ENCODE data around the gene LCN15.

LCN15 gene

DNA sequence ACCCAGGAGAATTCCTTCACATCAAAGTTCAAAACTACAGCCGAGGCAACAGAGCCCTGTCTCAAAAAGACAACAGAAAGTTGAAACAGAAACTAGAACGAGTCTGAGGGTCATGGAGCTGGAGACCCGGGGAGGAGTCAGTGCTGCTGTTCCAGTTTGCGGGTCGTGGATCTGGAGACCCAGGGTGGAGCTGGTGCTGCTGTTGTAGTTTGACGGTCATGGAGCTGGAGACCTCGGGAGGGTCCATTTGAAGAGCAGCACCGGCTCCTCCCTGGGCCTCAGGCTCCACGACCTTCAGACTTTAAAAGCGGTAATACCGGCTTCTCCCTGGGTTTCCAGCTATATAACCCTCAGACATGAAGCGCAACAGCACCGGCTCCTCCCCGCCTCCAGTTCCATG is 13.0 kb upstream of the LCN15 start:
- no peak overlapping the region for H2BK120ac ChIP-seq (ENCODE audit: low read depth, low read length)
- H4K8ac ChIP-seq (ENCODE audit: low read depth, low read length) = no peak overlapping the region
- H2AK5ac ChIP-seq (ENCODE audit: low read depth, low read length) = no peak overlapping the region
- no peak overlapping the region for H2BK15ac ChIP-seq (ENCODE audit: low read length)
- H4K91ac ChIP-seq (ENCODE audit: low read depth, low read length, poor library complexity) = no peak overlapping the region
- no peak overlapping the region for H3K4me3 ChIP-seq (ENCODE audit: low read length in 2 of 2)
- no peak overlapping the region for H2BK5ac ChIP-seq (ENCODE audit: low read length)
- DNase-seq (ENCODE audit: low spot score) = no peak
- peaks cover 0 to 47% (median 0%) of the 10 kb centered on the region in 3 experiments for H3K27me3 ChIP-seq (ENCODE audit: control insufficient read depth in 3 of 3, insufficient read depth in 3 of 3, low read depth in 1 of 3, low read length in 3 of 3)
- H3K9me3 ChIP-seq (replicated peaks in 1 of 2; ENCODE audit: control insufficient read depth in 2 of 2, insufficient read depth in 1 of 2, low read depth in 1 of 2, low read length in 2 of 2) = peaks cover 6 to 12% of the 10 kb centered on the region in 2 donors
- H3K27ac ChIP-seq (replicated peaks; ENCODE audit: low read length) = no peak overlapping the region
- H3K18ac ChIP-seq (ENCODE audit: low read length) = no peak overlapping the region
- no peak overlapping the region for H3K23ac ChIP-seq (ENCODE audit: low read depth, low read length, poor library complexity)
- no peak overlapping the region for H3K9ac ChIP-seq (ENCODE audit: low read depth, low read length, poor library complexity)
- no peaks in the 10 kb centered on the region for H3K4me1 ChIP-seq (ENCODE audit: control insufficient read depth in 2 of 2, insufficient read depth in 1 of 2, low read depth in 1 of 2, low read length in 2 of 2)
- no CpG with 5 or more reads among the region's 14 CpGs for WGBS, 2 donors (ENCODE audit: extremely low coverage in 2 of 2, insufficient read length in 2 of 2, insufficient replicate concordance in 1 of 2)
- H3K4ac ChIP-seq (ENCODE audit: low read length) = no peak overlapping the region
- H3K4me2 ChIP-seq (ENCODE audit: insufficient read depth, low read length, poor library complexity, severe bottlenecking) = no peak overlapping the region
- H2BK12ac ChIP-seq (ENCODE audit: low read length) = no peak overlapping the region
- no peaks in the 10 kb centered on the region for H3K36me3 ChIP-seq (replicated peaks in 1 of 2; ENCODE audit: control insufficient read depth in 2 of 2, insufficient read depth in 2 of 2, low read length in 2 of 2)
- H2AFZ ChIP-seq (ENCODE audit: low read length) = peak overlapping the region; percentile 46
- H3K14ac ChIP-seq (ENCODE audit: low read length) = no peak overlapping the region
- no peaks in the 10 kb centered on the region for H3K79me1 ChIP-seq (ENCODE audit: low read depth, low read length)

- Histone ChIP-seq H4K8ac (ENCODE audit: low read depth, low read length) (no peak overlapping the region), H3K4me1 (ENCODE audit: control insufficient read depth in 2 of 2, insufficient read depth in 1 of 2, low read depth in 1 of 2, low read length in 2 of 2) (no peaks in the 10 kb centered on the region), H3K4ac (ENCODE audit: low read length) (no peak overlapping the region), H3K4me3 (ENCODE audit: low read length in 2 of 2) (no peak overlapping the region), H3K9me3 (replicated peaks in 1 of 2; ENCODE audit: control insufficient read depth in 2 of 2, insufficient read depth in 1 of 2, low read depth in 1 of 2, low read length in 2 of 2) (peaks cover 6 to 12% of the 10 kb centered on the region in 2 donors), H2AK5ac (ENCODE audit: low read depth, low read length) (no peak overlapping the region), H2AFZ (ENCODE audit: low read length) (peak overlapping the region; percentile 46), H2BK120ac (ENCODE audit: low read depth, low read length) (no peak overlapping the region), H2BK5ac (ENCODE audit: low read length) (no peak overlapping the region), H3K79me1 (ENCODE audit: low read depth, low read length) (no peaks in the 10 kb centered on the region), H3K27ac (replicated peaks; ENCODE audit: low read length) (no peak overlapping the region), H3K4me2 (ENCODE audit: insufficient read depth, low read length, poor library complexity, severe bottlenecking) (no peak overlapping the region), H2BK15ac (ENCODE audit: low read length) (no peak overlapping the region), H3K9ac (ENCODE audit: low read depth, low read length, poor library complexity) (no peak overlapping the region), H2BK12ac (ENCODE audit: low read length) (no peak overlapping the region), H3K27me3 (ENCODE audit: control insufficient read depth in 3 of 3, insufficient read depth in 3 of 3, low read depth in 1 of 3, low read length in 3 of 3) (peaks cover 0 to 42% (median 0%) of the 10 kb centered on the region in 3 experiments), H3K18ac (ENCODE audit: low read length) (no peak overlapping the region), H4K91ac (ENCODE audit: low read depth, low read length, poor library complexity) (no peak overlapping the region), H3K14ac (ENCODE audit: low read length) (no peak overlapping the region), H3K36me3 (replicated peaks in 1 of 2; ENCODE audit: control insufficient read depth in 2 of 2, insufficient read depth in 2 of 2, low read length in 2 of 2) (no peaks in the 10 kb centered on the region), H3K23ac (ENCODE audit: low read depth, low read length, poor library complexity) (no peak overlapping the region)
- no peak for DNase-seq (ENCODE audit: low spot score)
- WGBS, 2 donors (ENCODE audit: extremely low coverage in 2 of 2, insufficient read length in 2 of 2, insufficient replicate concordance in 1 of 2) = no CpG with 5 or more reads among the region's 7 CpGs
Measured at GRCh38 chr9:136776947-136777346, 12.6 kb upstream of the LCN15 start.

DNA sequence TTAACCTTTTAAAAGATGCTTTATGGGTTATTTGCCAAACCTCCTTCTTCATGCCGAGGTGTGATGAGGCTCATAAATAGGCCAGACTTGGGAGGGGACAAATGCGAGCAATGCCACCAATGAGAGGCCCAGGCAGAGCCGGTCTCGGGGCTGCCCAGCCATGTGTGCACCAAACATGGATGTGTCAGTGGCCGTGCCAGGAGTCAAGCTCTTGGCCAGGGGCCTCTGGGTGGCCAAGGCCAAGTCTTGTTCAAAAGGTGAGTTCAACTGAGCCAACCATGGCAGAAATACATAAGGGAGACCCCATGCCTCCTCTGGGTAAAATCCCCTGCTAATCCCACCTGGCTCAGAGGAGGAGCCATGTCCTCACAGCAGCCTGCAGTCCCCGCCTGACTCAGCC is 10.9 kb upstream of the LCN15 start:
- Histone ChIP-seq H2BK15ac (ENCODE audit: low read length) (no peak overlapping the region), H3K9me3 (replicated peaks in 1 of 2; ENCODE audit: control insufficient read depth in 2 of 2, insufficient read depth in 1 of 2, low read depth in 1 of 2, low read length in 2 of 2) (peaks cover 6 to 12% of the 10 kb centered on the region in 2 donors), H3K23ac (ENCODE audit: low read depth, low read length, poor library complexity) (no peak overlapping the region), H2BK5ac (ENCODE audit: low read length) (no peak overlapping the region), H3K4me2 (ENCODE audit: insufficient read depth, low read length, poor library complexity, severe bottlenecking) (no peak overlapping the region), H3K36me3 (replicated peaks in 1 of 2; ENCODE audit: control insufficient read depth in 2 of 2, insufficient read depth in 2 of 2, low read length in 2 of 2) (no peaks in the 10 kb centered on the region), H3K79me1 (ENCODE audit: low read depth, low read length) (no peaks in the 10 kb centered on the region), H3K4ac (ENCODE audit: low read length) (no peak overlapping the region), H2AK5ac (ENCODE audit: low read depth, low read length) (no peak overlapping the region), H4K8ac (ENCODE audit: low read depth, low read length) (no peak overlapping the region), H2AFZ (ENCODE audit: low read length) (no peak overlapping the region), H4K91ac (ENCODE audit: low read depth, low read length, poor library complexity) (no peak overlapping the region), H3K27ac (replicated peaks; ENCODE audit: low read length) (no peak overlapping the region), H3K4me1 (ENCODE audit: control insufficient read depth in 2 of 2, insufficient read depth in 1 of 2, low read depth in 1 of 2, low read length in 2 of 2) (no peaks in the 10 kb centered on the region), H3K14ac (ENCODE audit: low read length) (no peak overlapping the region), H3K27me3 (ENCODE audit: control insufficient read depth in 3 of 3, insufficient read depth in 3 of 3, low read depth in 1 of 3, low read length in 3 of 3) (peaks cover 0 to 30% (median 0%) of the 10 kb centered on the region in 3 experiments), H2BK12ac (ENCODE audit: low read length) (no peak overlapping the region), H2BK120ac (ENCODE audit: low read depth, low read length) (no peak overlapping the region), H3K4me3 (ENCODE audit: low read length in 2 of 2) (no peak overlapping the region), H3K18ac (ENCODE audit: low read length) (no peak overlapping the region), H3K9ac (ENCODE audit: low read depth, low read length, poor library complexity) (no peak overlapping the region)
- WGBS, 2 donors (ENCODE audit: extremely low coverage in 2 of 2, insufficient read length in 2 of 2, insufficient replicate concordance in 1 of 2) = no CpG with 5 or more reads among the region's 6 CpGs
- DNase-seq (ENCODE audit: low spot score) = no peak

- Histone ChIP-seq H3K36me3 (replicated peaks in 1 of 2; ENCODE audit: control insufficient read depth in 2 of 2, insufficient read depth in 2 of 2, low read length in 2 of 2) (no peaks in the 10 kb centered on the region), H3K4me1 (ENCODE audit: control insufficient read depth in 2 of 2, insufficient read depth in 1 of 2, low read depth in 1 of 2, low read length in 2 of 2) (peaks cover 2% of the 10 kb centered on the region in 2 donors), H2BK12ac (ENCODE audit: low read length) (no peak overlapping the region), H3K14ac (ENCODE audit: low read length) (no peak overlapping the region), H4K91ac (ENCODE audit: low read depth, low read length, poor library complexity) (no peak overlapping the region), H3K4me2 (ENCODE audit: insufficient read depth, low read length, poor library complexity, severe bottlenecking) (no peak overlapping the region), H2BK15ac (ENCODE audit: low read length) (no peak overlapping the region), H3K27ac (replicated peaks; ENCODE audit: low read length) (no peak overlapping the region), H3K18ac (ENCODE audit: low read length) (no peak overlapping the region), H3K9me3 (replicated peaks in 1 of 2; ENCODE audit: control insufficient read depth in 2 of 2, insufficient read depth in 1 of 2, low read depth in 1 of 2, low read length in 2 of 2) (peaks cover 6 to 12% of the 10 kb centered on the region in 2 donors), H3K9ac (ENCODE audit: low read depth, low read length, poor library complexity) (no peak overlapping the region), H3K4me3 (ENCODE audit: low read length in 2 of 2) (no peak overlapping the region), H3K79me1 (ENCODE audit: low read depth, low read length) (no peaks in the 10 kb centered on the region), H4K8ac (ENCODE audit: low read depth, low read length) (no peak overlapping the region), H2BK120ac (ENCODE audit: low read depth, low read length) (no peak overlapping the region), H2AK5ac (ENCODE audit: low read depth, low read length) (no peak overlapping the region), H2BK5ac (ENCODE audit: low read length) (no peak overlapping the region), H2AFZ (ENCODE audit: low read length) (no peak overlapping the region), H3K23ac (ENCODE audit: low read depth, low read length, poor library complexity) (no peak overlapping the region), H3K4ac (ENCODE audit: low read length) (no peak overlapping the region), H3K27me3 (ENCODE audit: control insufficient read depth in 3 of 3, insufficient read depth in 3 of 3, low read depth in 1 of 3, low read length in 3 of 3) (peaks cover 0 to 23% (median 0%) of the 10 kb centered on the region in 3 experiments)
- WGBS, 2 donors (ENCODE audit: extremely low coverage in 2 of 2, insufficient read length in 2 of 2, insufficient replicate concordance in 1 of 2) = no CpG with 5 or more reads among the region's 12 CpGs
- DNase-seq (ENCODE audit: low spot score) = no peak
Measured at GRCh38 chr9:136774416-136775045, 10.2 kb upstream of the LCN15 start.

Measured in neuronal stem cell (in vitro differentiated cells).